ACC112 (cell line): ENCODE data around the gene GOLGA7B.

Source experiments
- H2AFZ ChIP-seq: fragments of 200-600 bp; sonication (generic); one replicate; pipeline ENCODE4 v1.6.0; 2017; ENCODE audit warnings: antibody characterized with exemption, low read length; ENCODE audit not compliant: unreplicated experiment
- H3K27ac ChIP-seq: fragments of 200-600 bp; sonication (generic); 2 replicates; pipeline ENCODE4 v1.5.1; 2014; ENCODE audit warnings: low read depth, mild to moderate bottlenecking, antibody characterized with exemption, low read length, moderate library complexity
- H3K27me3 ChIP-seq: fragments of 200-600 bp; sonication (generic); 2 replicates; pipeline ENCODE4 v1.6.1; 2014; ENCODE audit warnings: mild to moderate bottlenecking, antibody characterized with exemption, low read length, moderate library complexity, mixed read lengths; ENCODE audit not compliant: insufficient read depth
- H3K36me3 ChIP-seq: fragments of 200-600 bp; sonication (generic); 2 replicates; pipeline ENCODE4 v1.6.1; 2016; ENCODE audit warnings: mild to moderate bottlenecking, antibody characterized with exemption, low read length, moderate library complexity, mixed read lengths; ENCODE audit not compliant: insufficient read depth
- H3K4me1 ChIP-seq: fragments of 200-600 bp; sonication (generic); one replicate; pipeline ENCODE4 v1.6.1; 2016; ENCODE audit warnings: low read length, mixed read lengths; ENCODE audit not compliant: insufficient read depth, unreplicated experiment, control insufficient read depth
- H3K4me3 ChIP-seq: fragments of 200-600 bp; sonication (generic); 2 replicates; pipeline ENCODE4 v1.5.1; 2014; ENCODE audit warnings: mild to moderate bottlenecking, low read depth, low read length
- H3K79me2 ChIP-seq: fragments of 200-600 bp; sonication (generic); one replicate; pipeline ENCODE4 v1.6.0; 2016; ENCODE audit warnings: low read length; ENCODE audit not compliant: control insufficient read depth, unreplicated experiment, insufficient read depth

Gene GOLGA7B

GRCh38 chr10:97849687-97850402 is at the start of gene GOLGA7B:
Gene GOLGA7B (plus strand): TSS chr10:97849843. CDS start chr10:97850304, 461 bp downstream.
- H3K27ac ChIP-seq, result no peak within 1 kb of the TSS
- H2AFZ ChIP-seq, result no peak within 1 kb of the TSS
- peaks cover 65% of the 10 kb centered on the region for H3K27me3 ChIP-seq
- peak within 1 kb of the TSS; percentile 71 for H3K4me3 ChIP-seq
- H3K4me1 ChIP-seq, result no peaks in the 10 kb centered on the region
- no peaks in the 10 kb centered on the region for H3K79me2 ChIP-seq
- H3K36me3 ChIP-seq, result no peaks in the 10 kb centered on the region

- no peak overlapping the region for H3K4me3 ChIP-seq
- H2AFZ ChIP-seq, result no peak overlapping the region
- no peaks in the 10 kb centered on the region for H3K36me3 ChIP-seq
- H3K79me2 ChIP-seq, result no peaks in the 10 kb centered on the region
- no peak overlapping the region for H3K27ac ChIP-seq
- peaks cover 74% of the 10 kb centered on the region for H3K27me3 ChIP-seq
- H3K4me1 ChIP-seq, result no peaks in the 10 kb centered on the region
These were observed 49.2 kb upstream of the GOLGA7B start for GRCh38 chr10:97800474-97800873.

GRCh38 chr10:97801422-97801821 is 48.2 kb upstream of the GOLGA7B start:
- no peak overlapping the region for H2AFZ ChIP-seq
- no peaks in the 10 kb centered on the region for H3K36me3 ChIP-seq
- no peaks in the 10 kb centered on the region for H3K4me1 ChIP-seq
- H3K27me3 ChIP-seq, result peaks cover 65% of the 10 kb centered on the region
- H3K27ac ChIP-seq, result no peak overlapping the region
- H3K4me3 ChIP-seq, result no peak overlapping the region
- no peaks in the 10 kb centered on the region for H3K79me2 ChIP-seq

- Histone ChIP-seq H3K27ac (no peak overlapping the region), H2AFZ (no peak overlapping the region), H3K36me3 (no peaks in the 10 kb centered on the region), H3K4me3 (no peak overlapping the region), H3K79me2 (no peaks in the 10 kb centered on the region), H3K4me1 (no peaks in the 10 kb centered on the region), H3K27me3 (peaks cover 32% of the 10 kb centered on the region)
These were observed 44.4 kb upstream of the GOLGA7B start for GRCh38 chr10:97805096-97805884.

GRCh38 chr10:97805949-97806348 is 43.7 kb upstream of the GOLGA7B start:
- H2AFZ ChIP-seq, result no peak overlapping the region
- H3K4me3 ChIP-seq, result no peak overlapping the region
- no peaks in the 10 kb centered on the region for H3K36me3 ChIP-seq
- no peaks in the 10 kb centered on the region for H3K4me1 ChIP-seq
- peaks cover 26% of the 10 kb centered on the region for H3K27me3 ChIP-seq
- no peak overlapping the region for H3K27ac ChIP-seq
- H3K79me2 ChIP-seq, result no peaks in the 10 kb centered on the region

GRCh38 chr10:97810446-97810845 is 39.2 kb upstream of the GOLGA7B start:
- Histone ChIP-seq H2AFZ (no peak overlapping the region), H3K27me3 (peaks cover 11% of the 10 kb centered on the region; the same call in 1 of the 2 replicates), H3K79me2 (no peaks in the 10 kb centered on the region), H3K4me3 (no peak overlapping the region), H3K36me3 (no peaks in the 10 kb centered on the region), H3K27ac (no peak overlapping the region), H3K4me1 (peaks cover 14% of the 10 kb centered on the region)

GRCh38 chr10:97811958-97812357 is 37.7 kb upstream of the GOLGA7B start:
- H3K27me3 ChIP-seq, result peaks cover 16% of the 10 kb centered on the region; the same call in 1 of the 2 replicates
- peaks cover 14% of the 10 kb centered on the region for H3K4me1 ChIP-seq
- H3K79me2 ChIP-seq, result no peaks in the 10 kb centered on the region
- H3K36me3 ChIP-seq, result no peaks in the 10 kb centered on the region
- H2AFZ ChIP-seq, result no peak overlapping the region
- H3K4me3 ChIP-seq, result no peak overlapping the region
- no peak overlapping the region for H3K27ac ChIP-seq

GRCh38 chr10:97812696-97813095 is 36.9 kb upstream of the GOLGA7B start:
- no peak overlapping the region for H2AFZ ChIP-seq
- peaks cover 16% of the 10 kb centered on the region; the same call in 1 of the 2 replicates for H3K27me3 ChIP-seq
- H3K27ac ChIP-seq, result no peak overlapping the region
- H3K4me1 ChIP-seq, result peaks cover 14% of the 10 kb centered on the region
- no peaks in the 10 kb centered on the region for H3K79me2 ChIP-seq
- H3K36me3 ChIP-seq, result no peaks in the 10 kb centered on the region
- no peak overlapping the region for H3K4me3 ChIP-seq

GRCh38 chr10:97813311-97813710 is 36.3 kb upstream of the GOLGA7B start:
- H3K4me3 ChIP-seq, result no peak overlapping the region
- H3K27ac ChIP-seq, result no peak overlapping the region
- H3K79me2 ChIP-seq, result no peaks in the 10 kb centered on the region
- H3K36me3 ChIP-seq, result no peaks in the 10 kb centered on the region
- H3K4me1 ChIP-seq, result peaks cover 14% of the 10 kb centered on the region
- H2AFZ ChIP-seq, result no peak overlapping the region
- peaks cover 17% of the 10 kb centered on the region; the same call in 1 of the 2 replicates for H3K27me3 ChIP-seq

GRCh38 chr10:97814996-97815395 is 34.6 kb upstream of the GOLGA7B start:
- no peak overlapping the region for H2AFZ ChIP-seq
- H3K36me3 ChIP-seq, result no peaks in the 10 kb centered on the region
- peaks cover 18% of the 10 kb centered on the region; the same call in 1 of the 2 replicates for H3K27me3 ChIP-seq
- H3K79me2 ChIP-seq, result no peaks in the 10 kb centered on the region
- peaks cover 14% of the 10 kb centered on the region for H3K4me1 ChIP-seq
- H3K4me3 ChIP-seq, result no peak overlapping the region
- no peak overlapping the region for H3K27ac ChIP-seq
